Retinal pigment epithelial cell (primary cell): ENCODE results near the gene PPIF.

Experiments used
- DNase-seq: peaks from one replicate; pipeline ENCODE4 v3.0.0-alpha.2; 2010; ENCODE audit warnings: low read depth
- H3K4me3 ChIP-seq: 2 replicates; pipeline ENCODE4 v1.5.1; 2011; ENCODE audit warnings: mild to moderate bottlenecking, low read length, control low read depth, moderate library complexity
- TF ChIP-seq, protein P1 (sequence below): conservative IDR thresholded peaks from 2 replicates; pipeline ENCODE4 v1.5.1; 2011; ENCODE audit warnings: low read depth, low read length, control low read depth, inconsistent platforms

Gene PPIF

DNA sequence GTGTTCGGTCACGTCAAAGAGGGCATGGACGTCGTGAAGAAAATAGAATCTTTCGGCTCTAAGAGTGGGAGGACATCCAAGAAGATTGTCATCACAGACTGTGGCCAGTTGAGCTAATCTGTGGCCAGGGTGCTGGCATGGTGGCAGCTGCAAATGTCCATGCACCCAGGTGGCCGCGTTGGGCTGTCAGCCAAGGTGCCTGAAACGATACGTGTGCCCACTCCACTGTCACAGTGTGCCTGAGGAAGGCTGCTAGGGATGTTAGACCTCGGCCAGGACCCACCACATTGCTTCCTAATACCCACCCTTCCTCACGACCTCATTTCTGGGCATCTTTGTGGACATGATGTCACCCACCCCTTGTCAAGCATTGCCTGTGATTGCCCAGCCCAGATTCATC lies 6.5 kb downstream of the PPIF start:
- TF ChIP-seq, protein P1, sequence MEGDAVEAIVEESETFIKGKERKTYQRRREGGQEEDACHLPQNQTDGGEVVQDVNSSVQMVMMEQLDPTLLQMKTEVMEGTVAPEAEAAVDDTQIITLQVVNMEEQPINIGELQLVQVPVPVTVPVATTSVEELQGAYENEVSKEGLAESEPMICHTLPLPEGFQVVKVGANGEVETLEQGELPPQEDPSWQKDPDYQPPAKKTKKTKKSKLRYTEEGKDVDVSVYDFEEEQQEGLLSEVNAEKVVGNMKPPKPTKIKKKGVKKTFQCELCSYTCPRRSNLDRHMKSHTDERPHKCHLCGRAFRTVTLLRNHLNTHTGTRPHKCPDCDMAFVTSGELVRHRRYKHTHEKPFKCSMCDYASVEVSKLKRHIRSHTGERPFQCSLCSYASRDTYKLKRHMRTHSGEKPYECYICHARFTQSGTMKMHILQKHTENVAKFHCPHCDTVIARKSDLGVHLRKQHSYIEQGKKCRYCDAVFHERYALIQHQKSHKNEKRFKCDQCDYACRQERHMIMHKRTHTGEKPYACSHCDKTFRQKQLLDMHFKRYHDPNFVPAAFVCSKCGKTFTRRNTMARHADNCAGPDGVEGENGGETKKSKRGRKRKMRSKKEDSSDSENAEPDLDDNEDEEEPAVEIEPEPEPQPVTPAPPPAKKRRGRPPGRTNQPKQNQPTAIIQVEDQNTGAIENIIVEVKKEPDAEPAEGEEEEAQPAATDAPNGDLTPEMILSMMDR, result no peak
- H3K4me3 ChIP-seq, result no peak overlapping the region
- no peak for DNase-seq

DNA sequence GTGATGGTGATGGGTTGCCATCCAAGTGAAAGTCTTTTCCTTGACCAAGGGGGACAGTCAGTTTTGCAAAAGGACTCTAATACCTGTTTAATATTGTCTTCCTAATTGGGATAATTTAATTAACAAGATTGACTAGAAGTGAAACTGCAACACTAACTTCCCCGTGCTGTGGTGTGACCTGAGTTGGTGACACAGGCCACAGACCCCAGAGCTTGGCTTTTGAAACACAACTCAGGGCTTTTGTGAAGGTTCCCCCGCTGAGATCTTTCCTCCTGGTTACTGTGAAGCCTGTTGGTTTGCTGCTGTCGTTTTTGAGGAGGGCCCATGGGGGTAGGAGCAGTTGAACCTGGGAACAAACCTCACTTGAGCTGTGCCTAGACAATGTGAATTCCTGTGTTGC lies 6.9 kb downstream of the PPIF start:
- no peak for DNase-seq
- no peak overlapping the region for H3K4me3 ChIP-seq
- TF ChIP-seq, protein P1, result no peak

DNA sequence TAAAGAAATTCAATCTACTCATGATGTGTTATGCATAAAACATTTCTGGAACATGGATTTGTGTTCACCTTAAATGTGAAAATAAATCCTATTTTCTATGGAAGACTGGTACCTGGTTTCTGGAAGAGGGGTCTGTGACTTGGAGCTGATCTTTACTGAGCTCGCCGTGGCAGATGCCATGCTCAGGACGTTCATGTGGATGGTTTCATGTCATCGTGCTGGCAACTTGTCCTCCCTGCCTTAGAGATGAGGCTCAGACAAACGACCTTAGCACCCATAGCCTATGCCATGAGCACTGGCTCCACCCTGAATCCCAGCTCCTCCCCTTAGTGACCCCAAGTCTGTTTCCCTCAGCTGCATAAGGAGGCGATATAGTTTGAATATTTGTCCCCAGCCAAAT lies 7.3 kb downstream of the PPIF start:
- no peak overlapping the region for H3K4me3 ChIP-seq
- TF ChIP-seq, protein P1, result no peak
- DNase-seq, result no peak

DNA sequence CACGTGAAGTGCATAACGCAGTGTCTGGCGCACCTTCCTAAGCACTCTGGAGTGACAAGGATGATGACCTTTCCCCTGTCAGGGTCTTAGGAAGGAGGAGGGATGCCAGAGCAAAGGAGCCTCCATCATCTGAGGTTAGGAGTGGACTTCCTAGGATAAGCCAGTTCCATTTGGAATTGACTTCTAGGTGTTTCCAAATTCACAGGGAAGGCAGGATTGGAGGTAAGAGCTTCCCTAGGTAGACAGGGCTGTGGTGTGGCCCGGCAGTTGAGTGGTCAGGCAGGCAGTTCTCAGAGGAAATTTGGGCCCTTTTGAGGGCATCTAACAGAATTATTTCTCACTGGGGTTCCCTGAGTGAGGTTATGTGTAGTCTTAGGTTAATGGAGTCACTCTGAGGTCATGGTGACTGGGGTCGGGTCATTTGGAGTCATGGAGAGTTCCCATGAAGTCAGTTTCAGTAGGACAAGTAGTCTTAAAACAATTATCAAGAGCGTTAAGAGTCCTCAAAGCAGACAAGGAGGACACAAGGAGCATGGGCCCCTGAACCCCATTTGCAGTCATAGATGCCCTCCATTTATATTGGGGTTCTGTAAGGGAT lies 8.2 kb downstream of the PPIF start:
- DNase-seq, result no peak
- TF ChIP-seq, protein P1, result no peak
- H3K4me3 ChIP-seq, result no peak overlapping the region

- no peak for DNase-seq
- TF ChIP-seq, protein P1, result no peak
- no peak overlapping the region for H3K4me3 ChIP-seq
Observed at GRCh38 chr10:79356104-79356503, 8.8 kb downstream of the PPIF start.

DNA sequence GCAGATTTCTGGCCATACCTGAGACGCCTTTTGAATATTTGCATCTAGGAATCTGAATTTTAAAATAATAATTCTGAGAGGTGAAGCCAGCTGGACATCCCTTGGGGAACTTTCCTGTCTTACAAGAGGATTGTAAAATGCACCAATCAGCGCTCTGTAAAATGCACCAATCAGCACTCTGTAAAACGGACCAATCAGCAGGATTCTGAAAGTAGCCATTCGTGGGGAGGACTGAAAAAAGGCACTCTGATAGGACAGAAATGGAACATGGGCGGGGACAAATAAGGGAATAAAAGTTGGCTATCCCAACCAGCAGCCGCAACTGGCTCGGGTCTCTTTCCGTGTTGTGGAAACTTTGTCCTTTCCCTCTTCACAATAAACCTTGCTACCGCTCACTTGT lies 9.9 kb downstream of the PPIF start:
- H3K4me3 ChIP-seq, result no peak overlapping the region
- no peak for DNase-seq
- TF ChIP-seq, protein P1, result no peak

DNA sequence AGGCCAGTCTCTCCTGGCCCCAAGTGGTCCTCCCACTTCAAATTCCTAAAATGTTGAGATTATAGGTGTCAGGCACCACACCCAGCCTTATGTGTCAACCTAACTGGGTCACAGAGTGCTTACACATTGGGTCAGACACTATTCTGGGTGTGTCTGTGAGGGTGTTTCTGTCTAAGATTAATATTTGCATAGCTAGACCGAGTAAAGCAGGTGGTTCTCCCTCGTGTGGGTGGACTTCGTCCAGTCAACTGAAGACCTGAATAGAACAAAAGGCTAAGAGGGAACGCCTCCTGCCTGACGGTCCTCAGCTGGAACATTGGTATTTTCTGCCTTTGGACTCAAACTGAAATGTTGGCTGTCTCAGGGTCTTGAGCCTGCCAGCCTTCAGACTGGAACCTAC lies 11.5 kb downstream of the PPIF start:
- TF ChIP-seq, protein P1, result no peak
- no peak overlapping the region for H3K4me3 ChIP-seq
- DNase-seq, result no peak
